Medulla oblongata (tissue), 1 donor: ENCODE data around the gene UPF1.
"Not testable (repeated sequence)": the region's sequence is repeated elsewhere in the genome, so short reads cannot be mapped to it uniquely, and the experiment has no call there.

Source experiments
- DNase-seq: peaks from one replicate; pipeline ENCODE4 v3.0.0-alpha.2; 2015; ENCODE audit errors: extremely low spot score

Gene UPF1

GRCh38 chr19:18898607-18899408 lies 67.0 kb downstream of the UPF1 start:
- no peak for DNase-seq

DNA sequence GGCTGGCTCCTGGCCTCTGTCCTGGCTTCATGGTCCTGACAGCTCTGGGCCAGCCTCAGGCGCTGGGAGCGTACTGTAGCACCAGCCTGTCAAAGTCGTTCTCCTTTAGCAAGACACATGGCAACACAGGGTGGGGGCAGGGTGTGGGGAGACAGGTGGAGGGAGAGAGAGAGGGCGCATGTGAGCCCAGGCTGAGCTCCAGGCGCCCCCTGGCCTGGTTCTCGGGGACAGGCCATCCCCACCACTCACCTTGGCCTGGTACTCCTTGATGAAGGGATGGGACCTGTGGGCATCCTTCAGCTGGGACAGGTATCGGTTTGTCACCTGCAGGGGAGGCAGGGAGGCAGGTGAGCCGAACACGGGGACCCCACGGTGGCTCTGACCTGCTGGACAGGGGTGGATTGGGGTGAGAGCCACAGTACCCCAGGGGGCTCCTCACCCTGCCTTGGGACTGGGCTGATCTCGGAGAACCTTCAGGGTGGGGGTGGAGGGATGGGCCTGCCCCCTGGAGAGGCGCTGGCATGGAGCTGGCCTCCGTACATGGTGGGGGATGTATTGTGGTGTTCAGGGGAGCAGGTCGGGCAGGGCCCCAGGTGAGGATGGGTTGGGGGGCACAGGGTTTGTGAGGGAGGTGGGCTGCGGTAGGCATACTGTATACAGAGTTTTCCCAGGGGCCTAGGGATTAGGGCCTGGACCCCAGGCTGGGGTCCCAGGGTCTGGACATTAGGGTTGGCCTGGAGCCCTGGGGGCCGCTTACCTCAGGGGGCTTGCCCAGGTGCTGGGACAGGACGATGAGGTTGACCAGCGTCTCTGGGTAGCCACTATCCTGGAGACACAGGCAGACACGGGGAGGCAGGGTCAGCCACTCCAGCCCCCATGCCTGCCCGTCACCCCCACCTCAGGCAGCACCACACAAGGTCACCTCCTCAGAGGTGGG lies 68.1 kb downstream of the UPF1 start:
- DNase-seq, result no peak

- no peak for DNase-seq
Measured at GRCh38 chr19:18900700-18901481, 69.1 kb downstream of the UPF1 start.

DNA sequence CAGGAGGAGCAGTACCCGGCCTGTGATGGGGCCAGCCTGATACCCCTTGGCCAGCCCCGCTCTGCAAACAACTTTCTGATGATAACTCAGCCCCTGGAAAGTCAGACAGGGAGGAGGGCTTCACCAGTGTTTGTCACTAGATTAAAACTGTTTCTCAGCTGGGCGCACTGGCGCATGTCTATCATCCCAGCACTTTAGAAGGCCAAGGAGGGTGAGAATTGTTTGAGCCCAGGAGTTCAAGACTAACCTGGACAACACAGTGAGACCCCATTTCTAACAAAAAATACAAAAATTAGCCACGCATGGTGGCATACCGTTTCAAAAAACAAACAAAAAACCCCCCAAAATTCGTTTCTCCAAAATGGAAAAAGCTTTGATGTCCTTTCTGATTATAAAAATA lies 69.7 kb downstream of the UPF1 start:
- no peak for DNase-seq

GRCh38 chr19:18902519-18902918 lies 70.8 kb downstream of the UPF1 start:
- DNase-seq, result not testable (repeated sequence)

DNA sequence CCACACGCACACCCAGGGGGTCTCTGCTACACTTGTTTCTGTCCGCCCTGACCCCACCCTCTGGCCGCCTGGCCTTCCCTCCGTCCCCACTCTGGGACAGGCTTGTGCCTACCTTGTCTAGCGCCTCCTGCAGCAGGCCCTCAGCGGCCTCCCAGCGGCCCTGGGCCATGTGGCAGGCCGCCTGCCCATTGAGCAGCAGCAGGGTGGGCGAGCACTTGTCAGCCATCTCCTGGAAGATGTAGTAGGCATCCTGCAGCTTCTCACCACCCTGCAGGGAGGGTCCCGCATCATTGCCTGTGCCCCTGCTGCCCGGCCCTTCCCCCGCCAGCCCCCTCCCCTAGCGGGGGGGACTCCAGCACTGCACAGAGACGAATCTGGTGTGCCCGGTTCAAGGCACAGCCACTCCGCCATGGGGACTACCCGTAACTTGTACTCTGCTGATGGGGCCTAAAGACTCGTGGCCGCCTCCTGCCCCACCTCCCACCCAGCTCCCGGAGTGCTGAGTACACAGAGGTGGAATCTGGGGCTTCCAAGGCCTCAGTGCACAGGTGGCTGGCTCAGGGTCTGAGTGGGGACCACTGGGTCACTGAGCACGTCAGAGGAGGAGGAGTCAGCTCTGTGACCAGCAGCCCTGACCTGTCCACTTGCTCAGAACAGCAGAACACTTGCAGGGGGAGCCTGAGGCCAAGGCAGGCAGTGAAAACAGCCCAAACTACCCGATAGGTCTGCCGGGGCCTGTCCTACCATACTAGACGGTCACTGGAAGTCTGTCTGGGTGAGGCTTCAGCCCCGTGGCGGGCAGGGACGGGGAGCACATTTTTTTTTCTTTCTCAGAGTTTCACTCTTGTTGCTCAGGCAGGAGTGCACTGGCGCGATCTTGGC lies 71.6 kb downstream of the UPF1 start:
- no peak for DNase-seq

DNA sequence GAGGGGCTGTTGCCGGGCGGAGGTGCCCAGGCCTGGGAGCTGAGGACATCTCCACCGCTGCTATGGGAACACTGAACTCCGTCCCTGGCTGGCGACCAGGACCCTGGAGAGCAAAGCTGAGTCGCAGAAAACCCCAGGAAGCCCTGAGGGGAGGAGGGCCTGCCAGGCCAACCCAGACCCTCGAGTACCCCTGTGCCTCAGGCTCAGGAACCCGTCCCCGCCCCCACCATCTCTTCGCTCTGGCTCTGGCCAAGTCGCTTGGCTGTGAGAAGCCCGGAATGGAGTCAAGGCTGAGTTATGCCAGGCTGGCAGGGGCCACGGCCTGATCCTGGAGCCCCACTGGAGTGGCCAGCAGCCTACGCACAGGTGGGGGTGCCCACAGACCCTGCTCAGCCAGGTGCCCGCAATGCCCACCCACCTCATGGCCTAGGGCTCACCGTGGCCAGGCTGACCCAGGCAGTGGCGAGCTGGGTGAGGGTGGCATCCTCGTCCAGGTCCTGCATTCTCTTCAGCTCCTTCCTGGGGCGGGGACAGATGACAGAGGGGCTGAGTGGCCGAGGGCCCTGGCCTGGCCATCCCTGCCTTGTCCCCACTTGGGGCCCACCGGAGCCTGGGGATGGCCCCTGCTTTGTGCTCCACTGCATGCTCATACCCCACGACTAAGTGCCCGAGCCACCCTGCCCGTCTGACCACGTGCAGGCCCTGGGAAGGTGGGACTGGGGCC lies 72.7 kb downstream of the UPF1 start:
- DNase-seq, result peak; percentile 85

DNA sequence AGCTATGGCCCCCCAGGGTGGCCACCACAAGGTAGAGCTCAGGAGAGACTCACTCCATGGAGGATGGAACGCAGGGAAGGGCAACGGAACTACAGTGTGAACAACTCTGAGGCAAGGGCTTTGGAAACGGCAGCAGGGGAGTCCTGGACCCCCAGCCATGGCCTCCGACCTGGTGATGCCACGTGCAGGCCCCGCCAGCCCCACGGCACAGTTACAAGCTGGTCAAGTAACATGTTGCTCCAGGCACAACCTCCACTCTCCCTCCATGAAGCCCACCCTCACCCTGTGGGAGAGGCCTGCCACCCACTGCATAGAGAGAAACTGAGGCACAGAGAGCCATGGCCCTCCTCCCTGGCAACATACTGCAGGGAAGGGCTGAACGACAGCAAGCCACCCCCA lies 73.3 kb downstream of the UPF1 start:
- DNase-seq, result no peak

- DNase-seq, result no peak
Measured at GRCh38 chr19:18905513-18906236, 73.9 kb downstream of the UPF1 start.

DNA sequence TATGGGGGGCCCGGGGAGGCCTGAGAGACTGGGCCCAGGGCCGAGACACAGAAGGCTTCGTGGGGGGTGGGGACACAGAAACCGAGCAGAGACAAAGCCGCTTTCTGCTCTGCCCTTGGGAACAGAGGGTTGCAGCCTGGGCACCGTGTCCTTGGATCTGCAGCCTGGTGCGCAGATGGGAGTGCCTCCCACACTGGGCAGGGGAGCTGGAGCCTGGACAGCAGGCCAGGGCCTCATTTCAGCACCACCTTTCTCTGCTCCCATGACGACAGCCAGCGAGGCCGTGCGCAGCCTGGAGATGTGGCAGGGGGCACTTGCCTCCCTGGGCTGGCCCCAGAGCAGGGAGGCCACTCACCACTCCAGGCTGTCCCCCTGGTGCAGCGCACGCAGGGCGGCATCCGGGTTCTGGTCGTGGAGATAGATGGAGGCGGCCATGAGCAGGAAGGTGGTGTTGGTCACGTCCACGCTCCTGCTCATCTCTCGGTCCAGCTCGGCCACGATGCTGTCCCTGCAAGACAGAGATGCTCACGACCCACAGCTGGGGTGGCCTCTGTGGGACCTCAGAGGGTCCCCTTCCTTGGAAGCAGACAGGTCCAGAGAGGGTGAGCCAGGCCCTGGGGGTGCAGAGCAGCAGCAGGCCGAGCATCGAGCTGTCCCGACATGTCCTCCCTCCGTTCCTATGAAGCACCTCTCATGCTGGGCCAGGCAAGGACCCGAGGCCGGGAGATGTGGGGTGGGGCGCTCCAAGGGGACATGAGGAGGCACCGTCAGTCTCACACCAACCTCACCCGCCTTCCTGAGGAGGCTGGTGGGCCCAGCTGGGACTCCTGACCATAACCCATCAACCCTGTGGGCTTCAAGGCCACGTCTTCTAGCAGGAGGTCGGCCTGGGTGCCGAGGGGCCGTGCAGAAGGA lies 75.1 kb downstream of the UPF1 start:
- DNase-seq, result peak; percentile 94

- DNase-seq, result peak; percentile 79
Measured at GRCh38 chr19:18908917-18909619, 77.3 kb downstream of the UPF1 start.

DNA sequence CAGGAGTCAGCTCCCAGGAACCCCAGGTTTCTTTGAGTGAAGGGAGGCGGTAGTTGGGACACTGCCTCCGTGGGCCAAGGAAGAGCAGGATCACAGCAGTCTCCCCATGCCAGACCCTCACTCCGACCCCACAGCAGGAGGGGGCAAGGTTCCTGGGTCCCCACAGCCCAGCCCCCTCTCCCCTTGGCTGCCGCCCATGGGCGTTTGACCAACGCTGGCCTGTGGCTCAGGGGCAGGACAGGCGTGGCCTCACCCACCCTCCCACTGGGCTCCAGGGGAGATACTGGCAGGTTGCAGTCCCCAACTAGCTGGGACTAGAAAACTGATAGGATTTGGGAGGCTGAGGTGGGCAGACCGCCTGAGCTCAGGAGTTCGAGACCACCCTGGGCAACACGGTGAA lies 78.3 kb downstream of the UPF1 start:
- DNase-seq, result no peak

GRCh38 chr19:18910801-18911436 lies 79.2 kb downstream of the UPF1 start:
- DNase-seq, result no peak

- no peak for DNase-seq
Measured at GRCh38 chr19:18912933-18913332, 81.2 kb downstream of the UPF1 start.

DNA sequence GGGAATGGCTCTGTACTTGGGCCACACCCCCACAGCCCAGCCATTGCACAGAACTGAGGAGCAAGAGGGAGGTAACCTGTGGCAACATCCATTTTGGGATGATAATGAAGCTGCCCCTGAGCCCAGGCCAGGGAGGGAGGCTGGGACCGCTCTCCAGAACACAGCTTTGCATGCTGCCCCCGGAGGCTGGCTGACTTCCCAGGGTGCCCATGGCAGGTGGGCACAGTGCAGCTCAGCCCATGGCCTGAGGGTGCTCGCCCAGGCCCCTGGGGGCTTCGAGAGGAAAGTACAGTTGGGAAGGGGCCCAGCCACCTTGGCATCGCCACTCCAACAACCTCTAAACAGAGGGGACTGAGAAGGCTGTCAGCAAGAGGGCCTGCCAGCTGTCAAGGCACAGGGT lies 81.7 kb downstream of the UPF1 start:
- no peak for DNase-seq

GRCh38 chr19:18915639-18916038 lies 83.9 kb downstream of the UPF1 start:
- peak; percentile 86 for DNase-seq

GRCh38 chr19:18917593-18917992 lies 85.8 kb downstream of the UPF1 start:
- not testable (repeated sequence) for DNase-seq
